Measurements from ENCODE around the gene GABRG3. TPM values are rescaled to one million over a fixed set of nuclear protein-coding genes. Genes with fewer than 3 reads are reported as not detected.

The GABRG3 gene
- total and polyA plus RNA-seq, 7 donors = not detected

DNA sequence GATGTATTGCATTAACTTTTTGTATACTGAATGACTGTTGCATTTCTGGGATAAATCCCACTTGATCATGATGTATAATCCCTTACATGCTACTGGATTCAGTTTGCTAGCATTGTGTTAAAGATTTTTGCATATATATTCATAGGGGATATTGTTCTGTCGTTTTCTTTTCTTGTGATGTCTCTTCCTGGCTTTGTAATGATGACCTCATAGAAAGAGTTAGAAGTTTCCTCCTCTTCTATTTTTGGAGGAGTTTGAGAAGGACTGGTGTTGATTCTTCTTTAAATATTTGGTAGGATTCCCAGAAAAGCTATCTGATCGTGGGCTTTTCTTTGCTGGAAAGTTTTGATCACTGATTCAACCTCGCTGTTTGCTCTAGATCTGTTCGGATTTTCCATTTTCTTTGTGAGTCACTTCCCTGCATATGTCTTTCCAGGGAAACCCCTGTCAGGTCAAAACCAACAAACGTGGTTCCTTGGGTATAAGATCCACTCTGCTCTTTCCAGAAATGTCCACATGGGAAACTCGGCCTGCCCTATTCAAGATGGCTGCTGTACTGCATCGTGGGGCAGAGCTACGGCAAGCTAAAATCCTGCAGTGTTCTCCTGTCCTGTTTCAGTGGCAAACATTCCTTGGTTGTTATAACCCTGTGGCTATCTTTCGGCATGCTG is 120.4 kb downstream of the GABRG3 start:
- H3K27ac ChIP-seq = no peak overlapping the region
- no peak overlapping the region for H3K4me3 ChIP-seq
- H3K4me1 ChIP-seq = no peaks in the 10 kb centered on the region
- H3K9me3 ChIP-seq = no peaks in the 10 kb centered on the region
- no peaks in the 10 kb centered on the region for H3K27me3 ChIP-seq (ENCODE audit: insufficient read depth in 3 of 3, low read length in 2 of 3)
- DNase-seq (no peak), ATAC-seq (no peak)
- intact Hi-C loops (cut with DNase I) = no loop called here
- WGBS, 3 donors = 62 to 66% (median 64%) methylated on average over 9 of the region's 9 CpGs
- no peaks in the 10 kb centered on the region for H3K36me3 ChIP-seq (ENCODE audit: insufficient read depth in 1 of 2, low read depth in 1 of 2)
- no peak for TF ChIP-seq CTCF (IDR thresholded peaks at IDR 0.05)

DNA sequence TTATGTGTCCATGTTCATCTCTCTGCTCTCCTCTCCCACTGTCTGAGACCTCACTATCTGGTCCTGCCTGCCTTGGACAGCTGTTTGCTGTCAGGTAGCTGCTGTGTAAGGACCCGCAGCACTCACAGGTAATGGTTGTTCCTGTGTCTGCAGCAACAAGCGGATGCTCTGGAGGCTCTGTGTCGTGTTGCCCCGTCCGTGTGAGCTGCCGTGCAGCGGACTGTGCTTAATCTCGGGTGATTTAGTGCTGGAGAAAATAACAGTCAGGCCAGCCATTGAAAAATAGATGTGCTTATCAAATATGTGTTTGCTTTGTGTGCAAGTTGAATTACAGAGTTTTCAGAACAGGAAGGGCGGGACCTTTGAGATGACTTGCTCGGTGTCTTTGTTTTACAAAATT is 121.4 kb downstream of the GABRG3 start:
- no peaks in the 10 kb centered on the region for H3K4me1 ChIP-seq
- no peaks in the 10 kb centered on the region for H3K9me3 ChIP-seq
- no peaks in the 10 kb centered on the region for H3K27me3 ChIP-seq (ENCODE audit: insufficient read depth in 3 of 3, low read length in 2 of 3)
- H3K27ac ChIP-seq = no peak overlapping the region
- H3K4me3 ChIP-seq = no peak overlapping the region
- intact Hi-C loops (cut with DNase I) = no loop called here
- DNase-seq (no peak), ATAC-seq (no peak)
- no peaks in the 10 kb centered on the region for H3K36me3 ChIP-seq (ENCODE audit: insufficient read depth in 1 of 2, low read depth in 1 of 2)
- WGBS, 3 donors = 68 to 75% (median 71%) methylated on average over 10 of the region's 10 CpGs
- TF ChIP-seq CTCF (IDR thresholded peaks at IDR 0.05) = no peak

DNA sequence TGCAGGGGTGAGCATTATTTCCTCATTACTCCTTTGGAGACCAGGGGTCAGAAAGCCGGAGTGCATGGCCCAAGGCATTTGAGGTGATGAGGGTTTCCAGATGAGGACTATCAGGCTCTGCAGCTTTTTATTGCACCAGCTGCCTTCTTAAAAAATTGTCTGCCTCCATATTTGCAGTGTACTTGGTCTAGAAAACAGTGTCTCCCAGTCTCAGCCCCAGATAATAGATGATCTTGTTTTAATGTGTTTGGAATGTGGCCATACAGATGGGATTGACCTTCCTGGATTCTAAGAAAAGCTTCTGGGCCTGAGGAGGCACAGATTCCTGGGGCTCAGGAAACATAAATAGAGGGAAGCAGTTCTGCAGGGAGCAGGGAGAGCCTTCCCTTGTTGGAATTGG is 123.3 kb downstream of the GABRG3 start:
- Histone ChIP-seq H3K9me3 (no peaks in the 10 kb centered on the region), H3K27ac (no peak overlapping the region), H3K27me3 (ENCODE audit: insufficient read depth in 3 of 3, low read length in 2 of 3) (no peaks in the 10 kb centered on the region), H3K36me3 (ENCODE audit: insufficient read depth in 1 of 2, low read depth in 1 of 2) (no peaks in the 10 kb centered on the region), H3K4me1 (no peaks in the 10 kb centered on the region), H3K4me3 (no peak overlapping the region)
- WGBS, 3 donors = 52 to 74% (median 69%) methylated on average over 1 of the region's 1 CpG
- no peak for DNase-seq
- no peak for ATAC-seq
- TF ChIP-seq CTCF (IDR thresholded peaks at IDR 0.05) = no peak
- intact Hi-C loops (cut with DNase I) = no loop called here

- no peaks in the 10 kb centered on the region for H3K36me3 ChIP-seq (ENCODE audit: insufficient read depth in 1 of 2, low read depth in 1 of 2)
- intact Hi-C loops (cut with DNase I) = no loop called here
- H3K4me3 ChIP-seq = no peak overlapping the region
- no peak overlapping the region for H3K27ac ChIP-seq
- H3K4me1 ChIP-seq = no peaks in the 10 kb centered on the region
- DNase-seq (no peak), ATAC-seq (no peak)
- no peak for TF ChIP-seq CTCF (IDR thresholded peaks at IDR 0.05)
- no peaks in the 10 kb centered on the region for H3K27me3 ChIP-seq (ENCODE audit: insufficient read depth in 3 of 3, low read length in 2 of 3)
- no peaks in the 10 kb centered on the region for H3K9me3 ChIP-seq
- WGBS, 3 donors = 22 to 30% (median 24%) methylated on average over 8 of the region's 8 CpGs
Observed at GRCh38 chr15:27095886-27096624, 125.1 kb downstream of the GABRG3 start.

All from psoas muscle (tissue), 8 donors.